ENCODE measurements around the gene ZNF318.
"Not testable (repeated sequence)": the region's sequence is repeated elsewhere in the genome, so short reads cannot be mapped to it uniquely, and the experiment has no call there.

Gene ZNF318

GRCh38 chr6:43367245-43367984, 2.0 kb downstream of the ZNF318 start:
- H3K4me3 ChIP-seq (ENCODE audit: low read depth, low read length) = peak overlapping the region; percentile 75

DNA sequence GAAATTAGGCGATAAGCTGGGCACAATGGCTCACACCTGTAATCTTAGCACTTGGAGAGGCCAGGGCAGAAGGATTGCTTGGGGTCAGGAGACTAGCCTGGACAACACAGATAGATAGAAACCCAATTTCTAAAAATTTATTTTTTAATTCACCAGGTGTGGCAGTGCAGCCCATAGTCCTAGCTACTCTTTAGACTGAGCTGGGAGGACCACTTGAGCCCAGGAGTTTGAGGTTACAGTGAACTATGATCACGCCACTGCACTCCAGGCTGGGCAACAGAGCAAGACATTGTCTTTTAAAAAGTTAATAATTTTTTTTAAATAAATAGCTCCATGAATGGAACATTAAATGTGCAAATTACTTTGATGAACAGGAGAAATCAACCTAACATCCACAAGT, 8.2 kb downstream of the ZNF318 start:
- TF ChIP-seq, protein P1, sequence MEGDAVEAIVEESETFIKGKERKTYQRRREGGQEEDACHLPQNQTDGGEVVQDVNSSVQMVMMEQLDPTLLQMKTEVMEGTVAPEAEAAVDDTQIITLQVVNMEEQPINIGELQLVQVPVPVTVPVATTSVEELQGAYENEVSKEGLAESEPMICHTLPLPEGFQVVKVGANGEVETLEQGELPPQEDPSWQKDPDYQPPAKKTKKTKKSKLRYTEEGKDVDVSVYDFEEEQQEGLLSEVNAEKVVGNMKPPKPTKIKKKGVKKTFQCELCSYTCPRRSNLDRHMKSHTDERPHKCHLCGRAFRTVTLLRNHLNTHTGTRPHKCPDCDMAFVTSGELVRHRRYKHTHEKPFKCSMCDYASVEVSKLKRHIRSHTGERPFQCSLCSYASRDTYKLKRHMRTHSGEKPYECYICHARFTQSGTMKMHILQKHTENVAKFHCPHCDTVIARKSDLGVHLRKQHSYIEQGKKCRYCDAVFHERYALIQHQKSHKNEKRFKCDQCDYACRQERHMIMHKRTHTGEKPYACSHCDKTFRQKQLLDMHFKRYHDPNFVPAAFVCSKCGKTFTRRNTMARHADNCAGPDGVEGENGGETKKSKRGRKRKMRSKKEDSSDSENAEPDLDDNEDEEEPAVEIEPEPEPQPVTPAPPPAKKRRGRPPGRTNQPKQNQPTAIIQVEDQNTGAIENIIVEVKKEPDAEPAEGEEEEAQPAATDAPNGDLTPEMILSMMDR (IDR thresholded peaks at IDR 0.05; ENCODE audit: low read depth, low read length) = no peak
- H3K4me3 ChIP-seq (ENCODE audit: low read depth, low read length) = no peak overlapping the region

More at GRCh38 chr6:43367245-43367984, 2.0 kb downstream of the ZNF318 start:
- TF ChIP-seq, protein P1 (IDR thresholded peaks at IDR 0.05; ENCODE audit: low read depth, low read length) = no peak

GRCh38 chr6:43359831-43360230, 9.6 kb downstream of the ZNF318 start:
- TF ChIP-seq, protein P1 (IDR thresholded peaks at IDR 0.05; ENCODE audit: low read depth, low read length) = no peak
- no peak overlapping the region for H3K4me3 ChIP-seq (ENCODE audit: low read depth, low read length)

DNA sequence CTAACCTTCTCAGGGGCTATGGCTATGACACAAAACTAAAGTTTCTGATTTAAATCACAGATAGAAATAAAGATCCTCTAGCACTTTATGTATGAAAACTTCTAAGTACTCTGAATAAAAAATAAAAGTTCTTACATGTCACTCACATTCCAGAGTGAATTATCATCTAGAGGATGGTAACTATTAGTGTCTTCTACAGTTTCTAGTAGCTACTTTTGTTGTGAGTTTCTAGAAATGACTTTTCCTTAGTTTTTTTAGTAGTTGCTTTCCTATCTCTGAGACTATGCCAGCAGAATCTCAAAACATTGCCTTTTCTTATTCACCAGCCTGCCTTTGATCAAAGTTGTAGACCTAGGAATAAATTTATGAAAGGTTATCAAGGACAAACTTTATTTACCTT, 10.1 kb downstream of the ZNF318 start:
- TF ChIP-seq, protein P1 (IDR thresholded peaks at IDR 0.05; ENCODE audit: low read depth, low read length) = no peak
- H3K4me3 ChIP-seq (ENCODE audit: low read depth, low read length) = no peak overlapping the region

- TF ChIP-seq, protein P1 (IDR thresholded peaks at IDR 0.05; ENCODE audit: low read depth, low read length) = 0 out of 2 replicates have a peak, but pooled peaks have one; percentile 5
- H3K4me3 ChIP-seq (ENCODE audit: low read depth, low read length) = no peak overlapping the region
Measured at GRCh38 chr6:43355862-43356590, 13.4 kb downstream of the ZNF318 start.

DNA sequence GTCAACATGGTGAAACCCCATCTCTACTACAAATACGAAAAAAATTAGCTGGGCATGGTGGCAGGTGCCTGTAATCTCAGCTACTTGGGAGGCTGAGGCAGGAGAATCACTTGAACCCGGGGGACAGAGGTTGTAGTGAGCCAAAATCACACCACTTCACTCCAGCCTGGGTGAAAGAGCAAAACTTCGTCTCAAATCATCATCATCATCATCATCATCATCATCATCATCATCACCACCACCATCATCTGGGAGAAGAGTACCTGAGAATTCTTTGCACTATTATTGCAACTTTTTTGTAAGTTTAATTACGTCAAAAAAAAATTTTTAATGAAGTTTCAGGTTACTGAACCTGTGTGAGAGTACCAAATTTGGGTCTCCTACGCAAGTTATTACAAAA, 17.5 kb downstream of the ZNF318 start:
- H3K4me3 ChIP-seq (ENCODE audit: low read depth, low read length) = not testable (repeated sequence)

- TF ChIP-seq, protein P1 (IDR thresholded peaks at IDR 0.05; ENCODE audit: low read depth, low read length) = no peak
- H3K4me3 ChIP-seq (ENCODE audit: low read depth, low read length) = no peak overlapping the region
Measured at GRCh38 chr6:43347444-43347843, 22.0 kb downstream of the ZNF318 start.
